ENCODE data around the gene PDE6D. TPM values are rescaled to one million over a fixed set of nuclear protein-coding genes. Genes with fewer than 3 reads are reported as not detected.

Gene PDE6D
- total RNA-seq, 1 donor from 2014 or later, result 38.8 TPM

DNA sequence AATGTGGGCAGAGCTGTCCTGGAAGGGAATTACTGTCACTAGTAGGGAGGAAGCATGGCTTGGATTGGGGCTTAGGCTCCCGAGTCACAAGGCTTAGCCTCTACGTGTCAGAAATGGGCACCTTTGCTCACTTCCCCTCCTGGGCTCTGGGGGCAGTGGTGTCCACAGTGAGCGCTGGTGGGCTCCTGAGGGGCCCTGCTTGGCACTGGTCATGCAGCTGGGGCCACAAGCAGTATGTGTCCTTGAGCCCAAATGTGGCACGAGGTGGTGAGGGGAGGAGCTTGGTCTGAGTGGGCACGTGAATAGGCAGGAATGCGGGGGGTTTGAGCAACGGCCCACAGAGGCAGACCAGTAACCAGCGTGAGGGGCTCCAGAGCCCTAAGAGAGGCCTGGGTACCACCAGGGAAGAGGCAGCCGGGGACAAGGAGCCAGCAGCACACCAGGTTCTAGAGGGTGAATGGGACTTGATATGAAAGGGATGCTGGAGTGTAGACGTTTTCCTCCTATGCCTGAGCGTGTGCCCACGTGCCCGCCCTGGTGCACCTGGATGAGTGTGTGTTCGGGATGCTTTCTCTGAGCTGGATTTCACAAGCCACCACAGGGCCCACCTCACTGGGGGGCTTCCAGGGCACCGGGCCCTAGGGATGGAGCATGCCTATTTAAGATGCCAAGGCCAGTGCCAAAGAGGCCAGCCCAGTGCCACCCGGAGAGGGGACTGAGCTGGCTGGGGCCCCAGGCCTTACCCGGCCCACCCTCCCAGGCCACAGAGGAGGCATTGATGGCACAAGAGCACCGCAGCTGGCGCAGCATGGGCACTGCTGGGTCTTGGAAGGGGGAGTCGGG, 95.5 kb downstream of the PDE6D start:
- no peak for DNase-seq (ENCODE audit: low read depth, low spot score)
- H3K9me3 Mint-ChIP-seq, result no peaks in the 10 kb centered on the region
- H3K36me3 Mint-ChIP-seq (ENCODE audit: low read depth), result no peaks in the 10 kb centered on the region
- H3K4me1 Mint-ChIP-seq, result peaks cover 40% of the 10 kb centered on the region
- no peaks in the 10 kb centered on the region for H3K27me3 Mint-ChIP-seq (ENCODE audit: low read depth)
- peak overlapping the region; percentile 27 for H3K4me3 Mint-ChIP-seq
- no peak overlapping the region for H3K27ac Mint-ChIP-seq (ENCODE audit: unreplicated experiment)
- peak; percentile 31 for TF ChIP-seq CTCF (conservative IDR thresholded peaks at IDR 0.05)

DNA sequence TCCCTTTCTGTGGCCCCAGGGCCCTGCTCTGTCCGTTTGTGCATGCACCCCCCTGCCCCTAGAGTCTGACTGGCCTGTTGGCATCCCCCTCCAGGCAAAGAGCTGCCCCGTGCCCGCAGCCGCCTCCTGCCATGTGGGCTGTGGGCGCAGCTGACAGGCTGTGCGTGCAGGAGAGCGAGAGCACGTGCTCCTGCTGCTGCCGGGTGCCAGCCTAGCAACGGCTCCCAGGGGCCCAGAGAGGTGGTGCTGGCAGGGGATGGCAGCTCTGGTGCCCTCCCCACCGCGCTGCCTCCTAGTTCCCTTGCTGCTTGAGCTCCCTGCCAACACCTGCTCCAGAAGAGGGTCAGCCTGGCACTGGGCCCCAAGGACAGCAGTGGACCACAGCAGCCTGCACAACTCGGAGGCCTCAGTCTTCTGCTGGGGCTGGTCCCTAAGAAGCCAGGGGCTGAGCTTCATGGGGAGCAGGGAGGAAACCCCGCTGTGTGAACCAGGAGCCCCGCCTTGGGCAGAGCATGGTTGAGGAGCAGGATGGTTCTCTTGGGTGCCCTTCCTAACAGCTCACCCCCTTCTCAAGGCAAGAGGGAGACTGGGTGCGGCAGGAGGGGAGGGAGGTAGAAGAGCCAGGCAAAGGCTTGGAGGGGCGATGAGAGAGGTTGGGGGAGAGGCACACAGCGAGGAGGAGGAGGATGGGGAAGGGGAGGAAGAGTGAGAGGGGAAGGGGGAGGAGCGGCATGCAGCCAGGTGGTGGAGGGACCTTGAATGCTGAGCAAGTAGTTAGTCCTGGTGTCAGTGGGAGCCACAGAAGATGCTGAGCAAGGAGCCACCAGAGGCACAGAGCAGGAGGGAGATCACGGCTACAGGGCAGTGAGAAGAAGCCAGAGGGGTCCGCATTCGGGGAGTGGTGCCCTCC, 96.5 kb downstream of the PDE6D start:
- Mint-ChIP-seq H3K27ac (ENCODE audit: unreplicated experiment) (no peak overlapping the region), H3K36me3 (ENCODE audit: low read depth) (no peaks in the 10 kb centered on the region), H3K4me3 (peak overlapping the region; percentile 27), H3K27me3 (ENCODE audit: low read depth) (no peaks in the 10 kb centered on the region), H3K9me3 (no peaks in the 10 kb centered on the region), H3K4me1 (peaks cover 46% of the 10 kb centered on the region)
- TF ChIP-seq CTCF (conservative IDR thresholded peaks at IDR 0.05), result no peak
- DNase-seq (ENCODE audit: low read depth, low spot score), result no peak

GRCh38 chr2:231683292-231684235, 97.5 kb downstream of the PDE6D start:
- peaks cover 45% of the 10 kb centered on the region for H3K4me1 Mint-ChIP-seq
- no peaks in the 10 kb centered on the region for H3K9me3 Mint-ChIP-seq
- no peaks in the 10 kb centered on the region for H3K27me3 Mint-ChIP-seq (ENCODE audit: low read depth)
- no peak overlapping the region for H3K4me3 Mint-ChIP-seq
- H3K36me3 Mint-ChIP-seq (ENCODE audit: low read depth), result no peaks in the 10 kb centered on the region
- TF ChIP-seq CTCF (conservative IDR thresholded peaks at IDR 0.05), result no peak
- DNase-seq (ENCODE audit: low read depth, low spot score), result no peak
- H3K27ac Mint-ChIP-seq (ENCODE audit: unreplicated experiment), result no peak overlapping the region

DNA sequence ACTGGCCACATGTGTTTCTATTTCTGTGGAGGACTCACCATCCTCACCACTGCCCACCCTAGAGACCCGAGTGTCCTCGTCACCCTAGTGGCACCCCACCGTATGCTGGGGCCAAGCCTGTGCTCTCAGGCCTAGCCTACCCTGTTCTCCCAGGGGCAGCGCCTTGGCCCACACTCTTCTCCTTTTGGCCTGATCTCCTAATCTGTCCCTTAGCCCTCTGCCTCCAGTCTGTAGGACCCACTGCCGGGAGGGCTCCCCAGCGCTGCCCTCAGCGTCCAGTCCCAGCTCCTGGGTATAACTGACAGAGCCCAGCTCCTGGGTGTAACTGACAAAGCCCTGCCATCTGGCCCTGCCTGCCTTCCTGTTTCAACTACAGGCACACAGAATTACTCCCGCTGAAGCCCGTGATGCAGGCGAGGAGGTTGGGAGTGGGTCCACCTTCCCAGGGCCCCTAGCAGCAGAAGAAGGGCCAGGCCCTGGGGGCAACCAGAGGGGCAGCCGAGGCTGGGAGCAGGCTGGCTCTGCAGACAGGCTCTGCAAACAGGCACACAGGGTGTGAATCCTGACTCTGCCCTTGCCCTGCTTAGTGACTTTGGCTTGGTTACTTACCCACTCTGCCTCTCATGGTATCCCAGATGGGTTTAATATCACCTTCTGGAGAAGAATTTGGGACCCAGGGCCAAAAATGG, 98.3 kb downstream of the PDE6D start:
- H3K36me3 Mint-ChIP-seq (ENCODE audit: low read depth), result no peaks in the 10 kb centered on the region
- peaks cover 43% of the 10 kb centered on the region for H3K4me1 Mint-ChIP-seq
- DNase-seq (ENCODE audit: low read depth, low spot score), result no peak
- peak overlapping the region; percentile 80 for H3K4me3 Mint-ChIP-seq
- no peaks in the 10 kb centered on the region for H3K27me3 Mint-ChIP-seq (ENCODE audit: low read depth)
- H3K27ac Mint-ChIP-seq (ENCODE audit: unreplicated experiment), result peak overlapping the region; percentile 83
- H3K9me3 Mint-ChIP-seq, result no peaks in the 10 kb centered on the region
- TF ChIP-seq CTCF (conservative IDR thresholded peaks at IDR 0.05), result no peak

Other genes starting within 250 kb of the PDE6D start
- not detected in 2 replicates for gene TEX44, start 188.4 kb downstream of the PDE6D start, total RNA-seq
- gene PTMA, start 72.8 kb downstream of the PDE6D start, total RNA-seq, result 1,415 and 1,529 TPM in 2 replicates
- 62.9 and 64.1 TPM in 2 replicates for gene COPS7B, start 5.2 kb upstream of the PDE6D start, total RNA-seq
- gene NPPC, start 145.1 kb upstream of the PDE6D start, total RNA-seq, result 12.7 and 16.5 TPM in 2 replicates
- gene DIS3L2, start 180.4 kb upstream of the PDE6D start, total RNA-seq, result 47.2 and 51.9 TPM in 2 replicates

All from neural crest cell (in vitro differentiated cells).